Eye (tissue), 1 donor: ENCODE measurements around the gene PNPLA7.
"Not testable (repeated sequence)": the region's sequence is repeated elsewhere in the genome, so short reads cannot be mapped to it uniquely, and the experiment has no call there.

Experiments
- DNase-seq: peaks from one replicate; pipeline ENCODE4 v3.0.0-alpha.2; 2015

PNPLA7 gene

DNA sequence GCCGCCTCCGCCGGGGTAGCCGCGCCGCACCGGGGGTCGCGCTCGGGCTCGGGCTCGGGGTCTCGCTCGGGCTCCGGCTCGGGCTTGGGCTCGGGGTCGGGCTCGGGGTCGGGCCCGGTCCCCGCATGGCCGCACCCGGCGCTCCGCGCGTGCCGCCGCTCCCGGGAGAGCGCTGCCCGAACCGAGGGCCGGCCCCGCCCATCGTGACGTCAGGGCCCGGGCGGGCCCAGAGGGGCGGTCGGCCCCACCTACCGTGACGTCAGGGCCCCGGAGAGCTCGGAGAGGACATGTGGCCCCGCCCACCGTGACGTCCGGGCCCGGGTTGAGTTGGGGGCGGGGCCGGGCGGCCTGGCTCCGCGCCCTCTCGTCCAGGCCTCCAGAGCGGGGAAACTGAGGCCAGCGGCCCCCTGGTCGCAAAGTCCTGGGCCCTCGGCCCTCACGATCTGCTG is 91.0 kb downstream of the PNPLA7 start, which contains the start of gene NSMF:
NSMF (minus strand) TSS at position 183 of the 449 bp plus-strand sequence. CDS start 232 bp downstream, outside the sequence.
- peak; percentile 98 for DNase-seq

DNA sequence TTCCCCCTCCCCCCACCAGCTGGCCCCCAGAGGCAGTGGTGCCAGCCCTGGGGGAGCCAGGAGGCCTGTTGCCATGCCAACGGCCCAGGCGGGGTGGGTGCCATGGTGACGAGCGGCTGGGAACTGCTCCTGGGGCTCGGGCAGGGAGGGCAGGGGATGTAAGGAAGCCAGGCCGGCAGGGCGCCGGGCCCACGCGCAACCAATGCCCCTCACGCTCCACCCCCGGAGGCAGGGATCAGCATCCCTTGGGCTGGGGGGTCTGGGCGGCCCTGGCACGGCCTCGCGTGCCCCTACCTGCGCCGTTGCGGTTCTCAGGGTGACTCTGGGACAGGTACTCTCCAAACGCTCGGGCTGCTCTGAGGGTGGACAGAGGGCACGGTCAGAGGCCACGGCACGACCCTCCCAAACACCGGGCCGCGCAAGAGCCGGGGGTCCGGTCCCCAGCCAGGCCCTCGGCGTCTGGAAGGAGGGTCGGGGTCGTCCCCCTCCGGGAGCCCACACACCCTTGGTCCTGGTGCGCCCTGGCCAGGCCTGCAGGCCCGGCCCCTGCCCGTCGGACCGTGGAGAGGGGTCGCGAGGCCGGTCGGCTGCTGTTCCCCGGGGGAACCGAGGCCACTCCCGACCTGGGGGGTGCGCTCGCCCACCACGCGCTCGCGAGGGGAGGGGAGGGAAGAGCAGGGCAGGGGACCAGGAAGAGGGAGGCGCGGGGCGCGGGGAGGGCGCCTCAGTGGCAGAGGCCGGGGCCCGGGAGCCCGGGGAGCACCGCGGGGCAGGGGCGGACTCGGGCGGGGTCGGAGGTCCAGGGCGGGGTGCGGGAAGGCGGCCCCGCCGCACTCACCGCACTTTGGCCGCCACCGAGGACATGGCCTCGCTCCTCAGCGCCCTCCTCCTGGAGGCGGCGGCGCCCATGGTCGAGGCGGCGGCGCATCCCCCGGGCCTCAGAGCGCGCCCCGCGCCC is 91.7 kb downstream of the PNPLA7 start:
- peak; percentile 55 for DNase-seq

DNA sequence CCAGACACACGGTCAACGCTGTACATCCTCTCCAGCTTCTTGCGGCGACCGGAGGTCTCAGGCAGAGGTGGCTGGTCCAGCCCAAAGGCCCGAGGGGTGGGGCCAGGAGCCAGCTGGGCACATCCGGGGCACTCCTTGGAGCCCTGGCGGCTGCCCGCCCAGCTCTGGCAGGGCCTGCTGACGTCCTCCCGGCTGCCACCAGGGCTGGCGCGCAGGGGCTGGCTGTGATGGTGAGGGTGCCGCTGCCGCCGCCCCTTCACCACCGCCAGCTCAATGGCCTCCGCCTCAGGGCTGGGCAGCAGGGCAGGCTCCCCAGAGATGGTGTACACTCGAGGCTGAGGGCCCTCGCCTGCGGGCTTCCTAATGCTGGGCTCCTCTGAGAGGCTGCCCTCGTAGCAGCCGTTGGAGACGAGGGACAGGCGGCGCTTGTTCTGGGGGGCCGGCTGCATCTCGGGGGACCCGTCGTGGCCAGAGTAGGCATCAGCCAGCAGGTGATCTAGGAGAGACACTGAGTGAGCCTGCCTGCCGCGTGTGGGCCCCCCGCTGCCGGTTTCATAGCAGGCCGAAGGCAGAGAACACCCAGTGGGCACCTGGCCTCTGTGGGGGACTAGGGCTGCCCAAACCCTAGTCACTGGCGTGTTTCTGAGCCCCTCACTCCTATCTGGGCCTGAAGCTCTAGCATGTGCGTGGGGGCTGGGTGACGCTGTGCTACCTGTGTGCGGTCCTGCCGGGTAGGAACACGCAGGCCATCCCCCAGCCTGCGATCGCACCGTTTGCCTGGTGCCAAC is 92.6 kb downstream of the PNPLA7 start:
- DNase-seq, result no peak

DNA sequence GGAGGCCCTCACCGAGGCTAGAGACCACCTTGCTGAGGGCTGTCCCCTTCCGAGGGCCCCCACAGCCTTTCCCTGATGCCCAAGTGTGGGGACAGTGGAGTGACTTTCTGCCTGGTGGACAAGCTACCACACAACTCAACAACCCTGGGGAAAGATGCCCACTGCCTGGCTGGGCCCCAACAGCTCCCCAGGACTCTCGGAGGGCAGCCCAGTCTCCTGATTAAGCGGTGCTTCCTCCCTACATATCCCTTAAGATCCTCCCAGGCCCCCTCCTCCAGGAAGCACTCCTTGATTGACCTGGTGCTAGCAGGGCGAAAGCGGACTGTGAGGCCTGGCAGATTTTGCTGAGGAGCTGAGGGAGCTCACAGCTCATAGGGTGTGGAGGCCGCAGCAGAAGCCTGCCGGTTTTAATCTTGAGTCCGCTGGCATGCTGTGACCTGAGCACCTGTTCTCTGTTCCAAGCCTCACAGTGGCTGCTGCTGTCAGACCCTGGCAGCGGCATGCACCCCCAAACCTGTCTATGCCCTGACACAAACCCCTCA is 93.3 kb downstream of the PNPLA7 start:
- DNase-seq, result no peak

DNA sequence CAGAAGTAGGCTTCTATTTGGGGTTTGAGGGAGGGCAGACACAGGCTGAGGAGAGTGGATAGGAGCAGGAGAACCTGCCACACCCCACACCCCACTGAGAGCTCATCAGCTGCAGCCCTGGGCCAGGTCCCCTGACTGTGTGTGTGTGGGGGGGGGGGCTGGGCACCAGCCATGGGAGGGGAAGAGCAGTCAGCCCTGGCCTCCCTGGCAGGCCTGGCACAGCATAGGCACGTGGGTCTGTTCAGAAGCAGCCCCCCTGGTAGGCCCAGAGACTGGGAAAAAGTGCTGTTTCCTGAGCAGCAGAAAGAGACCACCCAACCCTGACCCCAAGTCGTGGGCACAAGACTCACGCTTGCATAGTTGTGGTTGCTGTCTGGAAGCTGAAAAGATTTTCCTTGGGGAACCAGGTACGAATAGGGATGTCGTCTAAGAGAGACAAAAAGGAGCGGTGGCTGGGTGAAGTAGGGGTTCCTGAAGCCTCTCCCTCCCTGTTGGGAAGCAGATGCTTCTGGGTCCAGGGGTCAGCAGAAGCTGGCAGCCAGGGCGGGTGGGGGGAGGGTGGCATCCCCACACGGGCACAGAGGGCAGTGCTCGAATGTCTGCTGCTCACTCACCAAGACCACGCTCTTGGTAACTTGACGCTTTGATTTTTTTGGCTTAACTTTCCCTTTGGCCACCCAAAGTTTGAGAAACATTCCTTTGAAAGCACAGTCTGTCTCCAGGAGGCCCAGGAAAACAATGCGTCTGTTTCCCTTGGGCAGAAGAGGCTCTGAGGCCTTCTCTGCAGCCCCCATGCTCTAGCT is 93.9 kb downstream of the PNPLA7 start:
- DNase-seq, result no peak

DNA sequence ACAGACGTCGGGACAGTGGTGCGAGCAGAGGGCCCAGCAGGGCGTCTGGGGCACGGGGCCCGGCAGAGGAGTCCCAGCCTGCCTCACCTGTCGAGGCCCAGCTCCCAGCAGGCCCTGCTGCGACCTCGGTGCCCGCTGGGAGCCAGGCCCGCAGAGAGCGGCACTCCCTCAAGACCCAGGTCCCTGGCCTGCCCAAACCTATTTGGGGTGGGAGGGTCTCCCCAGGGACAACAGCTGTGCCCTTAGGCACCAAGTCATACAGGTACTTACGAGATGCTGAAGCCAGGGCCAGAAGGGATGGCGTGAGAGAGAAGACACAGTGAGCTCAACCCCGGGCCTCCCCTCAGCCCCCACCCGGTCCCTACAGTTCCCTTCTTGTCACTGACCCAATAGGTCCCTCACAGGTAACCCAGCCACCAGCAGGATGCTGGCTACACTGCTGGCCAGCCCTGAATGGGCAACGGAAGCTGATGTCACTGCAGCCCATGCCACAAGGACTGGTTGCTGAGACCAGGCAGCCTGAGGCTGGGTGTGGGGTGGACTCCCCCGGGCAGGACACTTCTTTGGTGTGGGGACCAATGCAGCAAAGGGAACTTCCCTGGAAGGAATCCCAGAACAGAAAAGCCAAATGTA is 94.7 kb downstream of the PNPLA7 start:
- no peak for DNase-seq

DNA sequence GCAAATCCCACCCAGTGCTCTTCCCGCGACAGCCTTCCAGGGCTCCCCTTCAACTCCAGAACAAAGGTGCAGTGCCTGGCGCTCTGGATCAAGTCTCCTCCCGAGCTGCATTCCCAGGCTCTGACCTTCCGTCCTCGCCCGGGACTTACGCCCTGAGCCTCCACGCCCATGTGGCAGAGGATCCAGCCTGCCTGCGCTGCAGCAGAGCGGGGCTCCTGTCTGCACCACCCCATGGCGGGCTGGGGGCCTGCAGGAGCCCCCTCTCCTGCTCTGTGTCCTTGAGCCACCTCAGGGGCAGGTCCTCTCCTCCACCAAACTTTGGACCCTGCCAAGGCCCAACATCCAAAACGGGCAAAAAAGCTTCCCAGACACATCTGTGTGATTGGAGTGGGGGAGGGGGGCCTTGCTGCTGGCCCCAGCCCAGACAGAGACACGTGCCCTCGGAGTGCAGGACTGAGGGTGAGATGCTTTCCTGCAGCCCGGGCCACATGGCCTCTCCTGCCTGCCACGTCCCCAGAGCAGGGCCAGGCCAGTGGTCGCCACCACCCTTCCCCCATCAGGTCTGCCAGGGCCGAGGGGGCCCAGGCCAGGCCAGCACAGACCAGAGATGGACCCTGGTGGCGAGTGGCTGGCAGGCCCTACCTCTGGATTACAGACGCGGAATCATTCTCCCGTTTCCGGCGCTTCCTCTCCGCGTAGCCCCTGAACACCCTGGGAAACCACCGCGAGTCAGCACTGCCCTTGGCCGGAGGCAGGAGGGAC is 95.4 kb downstream of the PNPLA7 start:
- peak; percentile 68 for DNase-seq

DNA sequence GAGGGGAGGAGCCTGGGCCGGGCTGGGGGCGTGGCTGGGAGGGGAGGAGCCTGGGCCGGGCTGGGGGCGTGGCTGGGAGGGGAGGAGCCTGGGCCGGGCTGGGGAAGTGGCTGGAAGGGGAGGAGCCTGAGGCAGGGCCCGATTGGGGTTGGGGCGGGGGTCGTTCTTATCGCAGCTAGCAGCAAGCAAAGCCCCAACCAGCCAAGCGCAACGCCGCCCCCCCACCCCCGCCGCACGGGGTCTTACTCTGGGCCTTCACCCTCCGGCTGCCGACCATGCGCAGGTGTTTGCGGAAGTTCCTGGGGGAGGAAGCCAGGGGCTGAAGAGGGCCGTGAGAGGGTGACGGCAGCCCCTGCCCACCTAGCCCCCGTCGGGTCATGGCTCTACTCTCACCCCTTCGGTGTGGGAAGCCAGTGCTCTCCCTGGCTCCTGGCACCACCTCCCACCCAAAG is 96.0 kb downstream of the PNPLA7 start:
- DNase-seq, result peak; percentile 69

DNA sequence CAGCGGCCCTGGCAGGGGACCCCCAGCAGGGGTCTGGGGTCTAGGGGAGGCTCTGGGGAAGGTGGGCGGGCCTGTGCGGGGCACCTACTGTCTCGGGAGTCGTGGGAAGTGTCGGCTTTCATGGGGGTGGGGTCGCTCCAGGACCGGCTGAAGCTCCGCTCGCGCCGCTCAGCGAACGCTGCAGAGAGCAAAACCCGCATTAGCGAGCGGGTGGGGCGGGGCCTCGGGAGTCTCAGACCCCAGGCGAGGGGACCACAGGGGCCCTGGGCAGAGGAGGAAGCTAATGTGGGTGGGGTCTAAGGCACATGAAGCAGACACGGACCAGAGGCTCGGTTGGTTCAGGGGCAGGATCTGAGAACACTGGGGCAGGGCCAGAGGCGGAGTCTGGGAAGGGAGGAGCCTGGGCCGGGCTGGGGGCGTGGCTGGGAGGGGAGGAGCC is 96.5 kb downstream of the PNPLA7 start:
- DNase-seq, result peak; percentile 92

DNA sequence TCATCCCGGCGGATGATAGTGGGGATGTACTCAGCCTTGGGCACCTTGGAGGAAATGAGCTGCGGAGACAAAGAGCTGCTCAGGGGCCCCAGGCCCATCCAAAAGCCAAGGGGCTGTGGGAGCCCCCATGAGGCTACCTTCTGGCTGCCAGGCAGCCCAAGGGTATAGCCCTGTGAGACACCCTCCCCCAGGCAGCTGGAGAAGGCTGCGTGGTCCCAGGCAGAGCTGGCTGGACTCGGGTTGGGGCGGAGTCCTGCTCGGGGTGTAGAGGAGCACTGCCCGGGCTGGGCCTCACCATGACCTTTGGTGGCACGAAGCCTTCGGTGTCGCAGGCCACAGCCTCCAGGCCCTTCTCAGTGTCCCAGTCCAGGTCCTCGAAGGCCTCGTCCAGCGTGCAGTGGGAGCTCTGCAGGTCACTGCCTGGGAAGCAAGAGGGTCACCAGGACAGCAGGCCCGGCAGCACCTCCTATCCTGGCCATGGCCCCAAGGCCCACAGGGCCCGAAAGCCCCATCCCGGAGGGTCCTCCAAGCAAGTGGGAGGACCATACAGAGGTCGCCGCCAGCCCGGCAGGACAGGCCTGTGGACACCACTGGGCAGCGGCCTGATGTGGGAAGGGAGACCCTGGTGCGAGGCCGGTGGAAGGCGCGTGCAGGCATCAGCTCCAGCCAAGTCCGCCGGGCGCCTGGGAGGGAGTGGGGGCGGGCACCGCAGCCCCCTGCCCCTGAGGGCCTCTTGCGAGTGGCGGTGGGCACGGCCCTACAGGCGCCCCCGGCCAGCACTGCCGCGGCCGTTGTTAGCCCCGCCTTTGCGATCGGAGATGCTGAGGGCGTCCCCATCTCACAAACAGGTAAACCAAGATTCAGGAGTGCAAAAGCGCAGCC is 97.2 kb downstream of the PNPLA7 start:
- no peak for DNase-seq

DNA sequence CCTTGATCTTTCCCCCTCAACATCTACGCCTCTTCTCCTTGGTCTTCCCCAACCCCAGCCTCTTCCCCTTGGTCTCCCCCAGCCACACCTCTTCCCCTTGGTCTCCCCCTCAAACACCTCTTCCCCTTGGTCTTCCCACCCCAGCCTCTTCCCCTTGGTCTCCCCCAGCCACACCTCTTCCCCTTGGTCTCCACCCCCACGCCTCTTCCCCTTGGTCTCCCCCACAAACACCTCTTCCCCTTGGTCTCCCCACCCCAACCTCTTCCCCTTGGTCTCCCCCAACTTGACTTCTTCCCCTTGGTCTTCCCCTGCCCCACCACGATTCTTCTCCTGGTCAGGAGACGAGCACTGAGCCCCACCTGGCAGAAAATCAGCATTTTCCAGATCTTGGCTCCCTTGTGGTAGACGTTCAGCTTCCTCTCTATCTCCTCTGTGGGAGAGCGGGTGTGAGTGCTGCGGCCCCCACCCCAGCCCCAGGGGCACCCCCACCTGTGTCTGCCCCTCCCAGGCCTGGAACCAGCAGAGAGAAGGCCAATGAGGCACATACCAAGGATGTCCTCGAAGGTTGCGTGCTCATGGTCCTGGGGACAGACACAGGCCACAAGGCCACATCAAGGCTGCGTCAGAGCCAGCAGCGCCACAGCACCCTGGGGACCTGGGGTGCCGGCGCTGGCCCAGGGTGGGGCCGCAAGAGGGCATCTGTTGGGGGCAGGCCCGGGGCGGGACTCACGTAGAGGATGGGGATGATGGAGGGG is 98.0 kb downstream of the PNPLA7 start:
- no peak for DNase-seq

DNA sequence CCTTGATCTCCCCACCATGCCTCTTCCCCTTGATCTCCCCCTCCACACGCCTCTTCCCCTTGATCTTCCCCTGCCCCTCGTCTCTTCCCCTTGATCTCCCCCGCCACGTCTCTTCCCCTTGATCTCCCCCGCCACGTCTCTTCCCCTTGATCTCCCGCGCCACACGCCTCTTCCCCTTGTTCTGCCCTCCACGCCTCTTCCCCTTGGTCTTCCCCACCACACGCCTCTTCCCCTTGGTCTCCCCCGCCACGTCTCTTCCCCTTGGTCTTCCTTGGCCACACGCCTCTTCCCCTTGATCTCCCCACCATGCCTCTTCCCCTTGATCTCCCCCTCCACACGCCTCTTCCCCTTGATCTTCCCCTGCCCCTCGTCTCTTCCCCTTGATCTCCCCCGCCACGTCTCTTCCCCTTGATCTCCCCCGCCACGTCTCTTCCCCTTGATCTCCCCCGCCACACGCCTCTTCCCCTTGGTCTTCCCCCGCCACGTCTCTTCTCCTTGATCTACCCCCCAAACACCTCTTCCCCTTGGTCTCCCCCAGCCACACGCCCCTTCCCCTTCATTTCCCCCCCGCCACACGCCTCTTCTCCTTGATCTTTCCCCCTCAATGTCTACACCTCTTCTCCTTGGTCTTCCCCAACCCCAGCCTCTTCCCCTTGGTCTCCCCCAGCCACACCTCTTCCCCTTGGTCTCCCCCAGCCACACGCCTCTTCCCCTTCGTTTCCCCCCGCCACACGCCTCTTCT is 98.8 kb downstream of the PNPLA7 start:
- DNase-seq, result not testable (repeated sequence)

DNA sequence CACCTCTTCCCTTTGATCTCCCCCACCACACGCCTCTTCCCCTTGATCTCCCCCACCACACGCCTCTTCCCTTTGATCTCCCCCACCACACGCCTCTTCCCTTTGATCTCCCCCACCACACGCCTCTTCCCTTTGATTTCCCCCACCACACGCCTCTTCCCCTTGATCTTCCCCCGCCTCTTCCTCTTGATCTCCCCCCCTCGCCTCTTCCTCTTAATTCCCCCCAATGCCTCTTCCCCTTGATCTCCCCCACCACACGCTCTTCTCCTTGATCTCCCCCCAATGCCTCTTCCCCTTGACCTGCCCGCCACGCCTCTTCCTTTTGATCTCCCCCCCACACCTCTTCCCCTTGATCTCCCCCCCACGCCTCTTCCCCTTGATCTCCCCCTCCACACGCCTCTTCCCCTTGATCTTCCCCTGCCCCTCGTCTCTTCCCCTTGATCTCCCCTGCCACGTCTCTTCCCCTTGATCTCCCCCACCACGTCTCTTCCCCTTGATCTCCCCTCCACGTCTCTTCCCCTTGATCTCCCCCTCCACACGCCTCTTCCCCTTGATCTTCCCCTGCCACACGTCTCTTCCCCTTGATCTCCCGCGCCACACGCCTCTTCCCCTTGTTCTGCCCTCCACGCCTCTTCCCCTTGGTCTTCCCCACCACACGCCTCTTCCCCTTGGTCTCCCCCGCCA is 99.5 kb downstream of the PNPLA7 start:
- not testable (repeated sequence) for DNase-seq

DNA sequence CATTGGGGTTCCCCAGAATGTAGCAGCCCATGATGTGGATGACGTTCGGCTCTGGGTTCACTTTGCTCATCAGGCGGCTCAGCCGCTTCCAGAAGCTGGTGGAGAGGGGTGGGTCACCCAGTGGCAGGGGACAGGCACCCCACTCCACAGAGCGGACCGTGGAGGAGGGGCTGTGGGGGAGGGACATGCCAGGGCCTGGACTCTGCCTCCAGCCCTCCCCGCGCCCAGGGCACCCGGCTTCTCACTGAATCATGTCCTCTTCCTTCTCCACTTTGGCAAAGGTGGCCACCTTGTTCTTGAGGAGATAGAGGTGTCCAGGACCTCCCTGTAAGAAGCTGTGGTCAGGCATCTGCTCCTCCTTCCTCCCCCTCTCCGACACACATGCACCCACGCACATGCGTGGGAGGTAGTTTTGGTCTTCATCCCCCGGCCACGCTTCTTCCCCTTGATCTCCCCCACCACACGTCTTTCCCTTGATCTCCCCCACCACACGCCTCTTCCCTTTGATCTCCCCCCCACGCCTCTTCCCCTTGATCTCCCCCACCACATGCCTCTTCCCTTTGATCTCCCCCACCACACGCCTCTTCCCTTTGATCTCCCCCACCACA is 100.2 kb downstream of the PNPLA7 start:
- DNase-seq, result no peak

DNA sequence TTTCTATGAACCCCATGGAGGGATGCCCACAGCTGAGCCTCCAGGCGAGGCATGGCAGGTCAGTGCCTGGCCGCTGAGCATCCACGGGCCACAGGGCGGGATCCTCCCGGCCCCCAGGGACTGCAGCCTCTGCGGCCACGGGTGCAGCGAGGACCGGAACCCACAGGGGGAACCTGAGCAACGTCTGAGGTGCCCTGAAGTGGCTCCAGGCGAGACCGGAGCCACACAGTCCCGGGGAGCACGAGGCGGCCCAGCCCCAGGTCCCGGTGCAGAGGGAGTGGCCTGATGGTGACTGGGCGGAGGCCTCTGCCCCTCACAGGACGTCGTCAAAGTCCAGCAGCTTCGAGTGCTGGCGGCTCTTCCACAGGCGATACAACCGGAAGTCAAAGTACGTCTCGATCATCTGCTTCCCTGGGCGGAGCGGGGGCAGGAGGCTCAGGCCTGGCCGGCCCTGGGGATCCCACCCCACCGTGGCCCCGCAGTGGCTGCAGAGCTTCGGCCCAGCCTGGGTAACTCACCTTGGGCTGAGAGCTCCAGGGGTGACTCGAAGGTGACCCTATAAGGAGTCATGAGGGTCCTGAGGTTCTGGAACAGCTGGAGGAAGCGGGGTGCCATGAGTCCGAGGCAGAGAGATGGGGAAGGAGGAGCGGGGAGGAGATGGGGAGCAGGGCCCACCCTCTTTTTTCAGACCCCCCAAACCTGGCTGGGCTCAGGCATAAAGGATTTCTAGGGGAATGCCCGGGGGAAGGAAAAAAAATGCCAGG is 100.9 kb downstream of the PNPLA7 start:
- no peak for DNase-seq

DNA sequence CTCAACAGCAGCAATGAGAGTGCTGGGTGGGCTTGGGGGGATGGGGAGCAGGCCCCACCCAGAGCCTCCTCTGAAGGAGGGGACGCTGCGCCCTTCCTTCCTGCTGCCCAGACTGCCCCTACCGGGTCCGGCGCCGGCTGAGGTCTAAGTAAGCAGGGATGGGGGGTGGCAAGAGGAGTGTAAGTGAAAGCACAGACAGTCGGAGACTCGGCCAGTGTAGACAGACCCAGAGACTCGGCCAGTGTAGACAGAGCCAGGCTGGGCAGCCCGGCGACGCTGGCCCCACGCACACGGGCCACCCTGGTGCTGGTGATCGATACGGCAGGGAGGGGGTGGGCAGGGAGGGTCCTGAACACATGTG is 101.6 kb downstream of the PNPLA7 start:
- DNase-seq, result no peak
